A549 (cell line): ENCODE data around the gene TENT4A. TPM values are rescaled to one million over a fixed set of nuclear protein-coding genes. Genes with fewer than 3 reads are reported as not detected.

Experiments used
- ATAC-seq, 2 experiments: fragments of 200-7000 bp in 1 of 2; fragments of >200 bp in 1 of 2; cut with Nextera tagmentation in 1 of 2; cut with Tn5 transposase in 1 of 2; 3 replicates each; pipeline versions ENCODE4 v1.8.0 to v1.9.1; 2018 to 2020; ENCODE audit warnings: mild to moderate bottlenecking in 1 of 2, moderate library complexity in 1 of 2
- CTCF ChIA-PET: fragments of 300-600 bp; sonication (Branson Sonifier 250); formaldehyde crosslinking; extraction: SDS; loops from one replicate; lab custom pipeline; 2021; ENCODE audit warnings: antibody characterized with exemption, inconsistent platforms; lab: Yijun Ruan, JAX
- POLR2A ChIA-PET: fragments of 350-600 bp; formaldehyde crosslinking; extraction: SDS; loops from one replicate; lab custom pipeline; 2021; ENCODE audit warnings: antibody characterized with exemption, inconsistent platforms; lab: Yijun Ruan, JAX
- DNase-seq, 2 experiments: peaks; one replicate each; pipeline versions ENCODE4 v3.0.0 to v3.0.0-alpha.2; 2011 to 2016; ENCODE audit warnings: low read depth in 1 of 2, low spot score in 1 of 2
- FAIRE-seq: peaks from 2 replicates; lab custom pipeline; 2011; peaks lifted over from hg19 to GRCh38; lab: Jason Lieb, UNC
- H3K27ac ChIP-seq, 2 experiments: fragments of >200 bp; sonication (Bioruptor Twin); formaldehyde crosslinking; 3 replicates each; pipeline ENCODE4 v1.5.1; 2016 to 2017
- H3K4me1 ChIP-seq: fragments of >200 bp; sonication (Bioruptor Twin); formaldehyde crosslinking; 3 replicates; pipeline ENCODE4 v1.6.1; 2016
- H3K4me2 ChIP-seq: fragments of >200 bp; sonication (Bioruptor Twin); formaldehyde crosslinking; 3 replicates; pipeline ENCODE4 v1.6.1; 2016
- H3K4me3 ChIP-seq: fragments of >200 bp; sonication (Bioruptor Twin); formaldehyde crosslinking; 3 replicates; pipeline ENCODE4 v1.5.1; 2016
- H3K9me3 ChIP-seq: fragments of >200 bp; sonication (Bioruptor Twin); formaldehyde crosslinking; 3 replicates; pipeline ENCODE4 v1.6.1; 2016
- BHLHE40 ChIP-seq: IDR thresholded peaks from 2 replicates; pipeline ENCODE4 v1.6.1; 2012; ENCODE audit warnings: low read depth, low read length, inconsistent platforms
- CBX8 ChIP-seq: fragments of 200-600 bp; sonication (generic); IDR thresholded peaks from 2 replicates; pipeline ENCODE4 v1.6.1; 2016
- EP300 ChIP-seq, 2 experiments: fragments of >200 bp; sonication (Bioruptor Twin); formaldehyde crosslinking; IDR thresholded peaks; 2 replicates in 1 of 2; 3 replicates in 1 of 2; pipeline ENCODE4 v1.6.1; 2016 to 2017
- ESRRA ChIP-seq: fragments of 150-350 bp; IDR thresholded peaks from 2 replicates; pipeline ENCODE4 v1.6.1; 2014; ENCODE audit warnings: mild to moderate bottlenecking, low read length, borderline replicate concordance
- FOSB ChIP-seq: fragments of 250-450 bp; sonication (Bioruptor Pico); IDR thresholded peaks from 2 replicates; pipeline ENCODE4 v1.5.0; 2020; ENCODE audit warnings: mild to moderate bottlenecking, moderate library complexity
- FOSL2 ChIP-seq, 2 experiments: fragments of 450-650 bp in 1 of 2; fragments of >200 bp in 1 of 2; sonication (Bioruptor Twin) in 1 of 2; formaldehyde crosslinking; IDR thresholded peaks; 2 replicates each; pipeline versions ENCODE4 v1.5.0 to v1.6.1; 2016 to 2020; ENCODE audit warnings: mild to moderate bottlenecking in 1 of 2, moderate library complexity in 1 of 2
- FOXS1 ChIP-seq: fragments of 250-450 bp; sonication (Bioruptor Pico); IDR thresholded peaks from 2 replicates; pipeline ENCODE4 v1.5.0; 2020; ENCODE audit warnings: mild to moderate bottlenecking, moderate library complexity
- HEYL ChIP-seq: fragments of 250-450 bp; sonication (Bioruptor Pico); IDR thresholded peaks from 2 replicates; pipeline ENCODE4 v1.8.0; 2021; ENCODE audit warnings: mild to moderate bottlenecking, moderate library complexity
- HOXA7 ChIP-seq: fragments of 250-450 bp; sonication (Bioruptor Pico); IDR thresholded peaks from 2 replicates; pipeline ENCODE4 v1.5.0; 2020; ENCODE audit warnings: mild to moderate bottlenecking, moderate library complexity
- JUN ChIP-seq, 2 experiments: fragments of >200 bp; sonication (Bioruptor Twin); formaldehyde crosslinking; IDR thresholded peaks; 2 replicates in 1 of 2; 3 replicates in 1 of 2; pipeline ENCODE4 v1.6.1; 2016 to 2017
- JUNB ChIP-seq: fragments of >200 bp; sonication (Bioruptor Twin); formaldehyde crosslinking; IDR thresholded peaks from 2 replicates; pipeline ENCODE4 v1.6.1; 2016
- KDM5A ChIP-seq: fragments of 200-600 bp; sonication (generic); IDR thresholded peaks from 2 replicates; pipeline ENCODE4 v1.6.1; 2016; ENCODE audit warnings: antibody characterized with exemption, mild to moderate bottlenecking
- POLR2A ChIP-seq: IDR thresholded peaks from 2 replicates; pipeline ENCODE4 v1.6.1; 2012; ENCODE audit warnings: mild to moderate bottlenecking, low read length
- POLR2AphosphoS2 ChIP-seq: conservative IDR thresholded peaks from 2 replicates; pipeline ENCODE4 v1.6.1; 2012; ENCODE audit warnings: low read length, improper control_type of control experiment, inconsistent platforms
- RARB ChIP-seq: fragments of 250-450 bp; sonication (Bioruptor Pico); IDR thresholded peaks from 2 replicates; pipeline ENCODE4 v1.8.0; 2021; ENCODE audit warnings: mild to moderate bottlenecking, moderate library complexity
- RFX5 ChIP-seq: fragments of 450-650 bp; IDR thresholded peaks from 2 replicates; pipeline ENCODE4 v1.7.1; 2014; ENCODE audit warnings: antibody characterized with exemption, mild to moderate bottlenecking, moderate library complexity
- SMC3 ChIP-seq: fragments of >200 bp; sonication (Bioruptor Twin); formaldehyde crosslinking; IDR thresholded peaks from 3 replicates; pipeline ENCODE4 v1.6.1; 2018; ENCODE audit warnings: inconsistent platforms
- TFCP2L1 ChIP-seq: fragments of 250-450 bp; sonication (Bioruptor Pico); IDR thresholded peaks from 2 replicates; pipeline ENCODE4 v1.5.0; 2021; ENCODE audit warnings: mild to moderate bottlenecking
- TP53 ChIP-seq: fragments of 250-450 bp; sonication (Bioruptor Pico); IDR thresholded peaks from 2 replicates; pipeline ENCODE4 v1.5.0; 2021; ENCODE audit warnings: mild to moderate bottlenecking, moderate library complexity
- ZC3H11A ChIP-seq: fragments of 450-650 bp; IDR thresholded peaks from 2 replicates; pipeline ENCODE4 v1.6.1; 2014; ENCODE audit warnings: antibody characterized with exemption, mild to moderate bottlenecking
- ZSCAN20 ChIP-seq: fragments of 250-450 bp; sonication (Bioruptor Pico); IDR thresholded peaks from 2 replicates; pipeline ENCODE4 v1.8.0; 2022; ENCODE audit warnings: mild to moderate bottlenecking, moderate library complexity
- WGBS: methylation state at CpG from one replicate; pipeline ENCODE4 v1.1.6; 2017; ENCODE audit errors: missing lambda C conversion rate; 5-methylcytosine and 5-hydroxymethylcytosine counted together
- polyA plus RNA-seq, 4 experiments: library from polyadenylated mRNA; depleted of rRNA in 3 of 4; stranded (reverse); fragments of >200 nt; fragmentation: RNase III in 1 of 4; extraction: RNeasy Plus Mini Kit Qiagen cat#74134 plus additional on column Dnase treatment in 1 of 4; gene quantifications; 2 replicates in 3 of 4; 3 replicates in 1 of 4; pipeline ENCODE4 v1.2.3, GENCODE V29; 2011 to 2017
- TF ChIP-seq, protein P1 (sequence below): fragments of 150-350 bp; IDR thresholded peaks from 2 replicates; pipeline ENCODE4 v1.6.1; 2014; ENCODE audit warnings: low read depth, mild to moderate bottlenecking, low read length
- TF ChIP-seq, protein P2 (sequence below): IDR thresholded peaks from 2 replicates; pipeline ENCODE4 v1.6.1; 2012
- TF ChIP-seq, protein P3 (sequence below): fragments of 250-450 bp; sonication (Bioruptor Pico); IDR thresholded peaks from 2 replicates; pipeline ENCODE4 v1.5.0; 2021; ENCODE audit warnings: mild to moderate bottlenecking, moderate library complexity, borderline replicate concordance

TENT4A gene
- polyA plus RNA-seq, 2 of the 4 experiments (the other 2 are of a cell fraction), result 7.2 to 15.2 TPM

DNA sequence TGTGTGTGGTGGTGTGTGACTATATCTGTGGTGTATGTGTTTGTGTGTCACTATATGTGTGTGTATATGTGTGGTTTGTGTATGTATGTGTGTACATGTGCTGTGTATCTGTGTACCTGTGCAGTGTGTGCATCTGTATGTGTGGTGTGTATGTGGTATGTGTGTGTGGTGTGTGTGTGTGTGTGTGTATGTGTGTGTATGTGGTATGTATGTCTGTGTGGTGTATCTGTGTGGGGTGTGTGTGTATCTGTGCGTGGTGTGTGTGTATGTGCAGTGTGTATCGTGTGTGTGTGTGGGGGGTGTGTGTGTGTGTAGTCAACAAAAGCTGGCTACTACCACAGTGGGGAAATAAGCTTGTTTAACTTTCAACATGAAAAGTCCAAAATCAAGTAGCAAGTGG is 31.6 kb upstream of the TENT4A start:
- FAIRE-seq, result no peak
- Histone ChIP-seq H3K4me2 (no peak overlapping the region), H3K4me1 (no peaks in the 10 kb centered on the region), H3K4me3 (no peak overlapping the region)
- POLR2A ChIA-PET, result no interaction called here
- 38% methylated on average over 2 of the region's 2 CpGs for WGBS
- no peak for TF ChIP-seq ESRRA
- TF ChIP-seq, all 56 proteins: peak for 0
- CTCF ChIA-PET, result no interaction called here
- Histone ChIP-seq H3K9me3 (no peaks in the 10 kb centered on the region), H3K27ac (no peak overlapping the region)
- ATAC-seq (no peak), DNase-seq (no peak)

DNA sequence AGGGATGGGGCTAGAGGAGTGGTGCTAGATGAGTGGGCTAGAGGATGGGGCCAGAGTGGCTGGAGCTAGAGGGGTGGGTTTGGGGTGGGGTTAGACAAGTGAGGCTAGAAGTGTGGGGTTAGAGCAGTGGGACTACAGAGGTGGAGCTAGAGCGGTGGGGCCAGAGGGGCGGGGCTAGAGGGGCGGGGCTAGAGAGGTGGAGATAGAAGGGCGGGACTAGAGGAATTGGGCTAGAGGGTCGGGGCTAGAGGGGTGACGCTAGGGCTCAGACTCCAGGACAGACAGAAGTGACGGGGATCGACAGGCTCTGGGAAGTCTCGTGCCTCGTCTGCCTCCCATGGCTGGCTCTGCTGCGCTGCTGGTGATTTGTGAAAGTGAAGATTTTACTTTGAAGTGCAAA is 31.0 kb upstream of the TENT4A start:
- H3K9me3 ChIP-seq, result no peaks in the 10 kb centered on the region
- no peaks in the 10 kb centered on the region for H3K4me1 ChIP-seq
- POLR2A ChIA-PET, result no interaction called here
- 64% methylated on average over 9 of the region's 11 CpGs for WGBS
- ATAC-seq, result peak in 1 of 2 experiments; percentile 36; a peak in 1 of 6 replicates
- no peak for DNase-seq
- H3K4me2 ChIP-seq, result no peak overlapping the region
- no peak for FAIRE-seq
- no peak overlapping the region for H3K4me3 ChIP-seq
- CTCF ChIA-PET, result no interaction called here
- no peak overlapping the region for H3K27ac ChIP-seq
- no peak for TF ChIP-seq HOXA7 (CRISPR knock-in tag)
- TF ChIP-seq, protein P1, sequence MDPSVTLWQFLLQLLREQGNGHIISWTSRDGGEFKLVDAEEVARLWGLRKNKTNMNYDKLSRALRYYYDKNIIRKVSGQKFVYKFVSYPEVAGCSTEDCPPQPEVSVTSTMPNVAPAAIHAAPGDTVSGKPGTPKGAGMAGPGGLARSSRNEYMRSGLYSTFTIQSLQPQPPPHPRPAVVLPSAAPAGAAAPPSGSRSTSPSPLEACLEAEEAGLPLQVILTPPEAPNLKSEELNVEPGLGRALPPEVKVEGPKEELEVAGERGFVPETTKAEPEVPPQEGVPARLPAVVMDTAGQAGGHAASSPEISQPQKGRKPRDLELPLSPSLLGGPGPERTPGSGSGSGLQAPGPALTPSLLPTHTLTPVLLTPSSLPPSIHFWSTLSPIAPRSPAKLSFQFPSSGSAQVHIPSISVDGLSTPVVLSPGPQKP, result no peak
- no peak for TF ChIP-seq EP300 (IDR thresholded peaks at IDR 0.05)
- TF ChIP-seq RARB, result no peak
- TF ChIP-seq BHLHE40, result no peak
- TF ChIP-seq KDM5A, result no peak
- TF ChIP-seq, protein P2, sequence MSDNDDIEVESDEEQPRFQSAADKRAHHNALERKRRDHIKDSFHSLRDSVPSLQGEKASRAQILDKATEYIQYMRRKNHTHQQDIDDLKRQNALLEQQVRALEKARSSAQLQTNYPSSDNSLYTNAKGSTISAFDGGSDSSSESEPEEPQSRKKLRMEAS, result no peak
- no peak for TF ChIP-seq RFX5

DNA sequence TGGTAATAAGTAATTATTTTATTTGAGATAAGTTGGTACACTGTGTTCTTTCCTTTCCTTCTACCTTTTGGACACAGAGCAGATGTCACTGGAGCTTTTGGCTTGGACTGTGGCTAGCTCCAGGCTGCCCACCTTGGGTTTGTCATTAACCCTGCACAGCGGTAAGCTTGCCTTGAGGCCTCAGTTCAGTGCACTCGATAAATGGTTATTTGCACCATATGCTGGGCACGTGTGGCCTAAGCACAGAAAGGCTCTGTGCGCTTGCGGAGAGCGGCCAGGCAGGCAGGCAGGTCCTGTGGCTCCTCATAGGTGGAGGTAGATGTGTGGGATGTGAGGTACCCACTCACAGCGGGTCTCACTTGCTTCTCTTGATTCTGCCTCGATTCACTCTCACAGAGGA is 30.0 kb upstream of the TENT4A start:
- no peaks in the 10 kb centered on the region for H3K9me3 ChIP-seq
- WGBS, result 54% methylated on average over 8 of the region's 8 CpGs
- no peak for ATAC-seq
- TF ChIP-seq SMC3, result no peak
- TF ChIP-seq FOSB (CRISPR knock-in tag), result no peak
- TF ChIP-seq ZC3H11A, result no peak
- no peak for TF ChIP-seq FOXS1 (CRISPR knock-in tag)
- no peak for TF ChIP-seq HOXA7 (CRISPR knock-in tag)
- no peak for TF ChIP-seq POLR2AphosphoS2
- TF ChIP-seq HEYL (CRISPR knock-in tag), result no peak
- TF ChIP-seq RARB, result no peak
- TF ChIP-seq, all 56 proteins: peak for 0
- ChIA-PET CTCF (interaction anchor here (1.0 kb wide), 1 partner anchor 62 kb away, joined by 3 read pairs; no protein-coding TSS in a partner anchor), POLR2A (no interaction called here)
- no peak overlapping the region for H3K4me2 ChIP-seq
- no peak for DNase-seq
- no peak overlapping the region for H3K27ac ChIP-seq
- H3K4me1 ChIP-seq, result no peaks in the 10 kb centered on the region
- no peak for FAIRE-seq
- H3K4me3 ChIP-seq, result no peak overlapping the region

DNA sequence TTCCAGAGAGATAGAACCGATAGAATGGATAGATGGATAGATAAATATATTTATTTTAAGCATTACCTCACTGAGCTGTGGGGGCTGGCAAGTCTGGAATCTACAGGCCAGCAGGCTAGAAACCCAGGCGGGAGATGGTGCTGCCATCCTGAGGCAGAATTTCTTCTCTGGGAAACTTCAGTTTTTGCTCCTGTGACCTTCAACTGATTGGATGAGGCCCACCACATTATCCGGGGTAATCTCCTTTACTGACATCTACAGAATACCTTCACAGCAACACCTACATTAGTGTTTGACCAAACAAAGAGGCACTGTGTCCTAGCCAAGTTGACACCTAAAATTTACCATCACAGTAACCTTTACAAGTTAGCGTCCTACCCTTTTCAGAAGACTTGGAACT is 29.2 kb upstream of the TENT4A start:
- H3K9me3 ChIP-seq, result no peaks in the 10 kb centered on the region
- ChIA-PET POLR2A (no interaction called here), CTCF (interaction anchor here (1.0 kb wide), 1 partner anchor 61 kb away, joined by 3 read pairs; no protein-coding TSS in a partner anchor)
- H3K27ac ChIP-seq, result no peak overlapping the region
- no peak for ATAC-seq
- no peak overlapping the region for H3K4me2 ChIP-seq
- H3K4me1 ChIP-seq, result no peaks in the 10 kb centered on the region
- FAIRE-seq, result no peak
- 33% methylated on average over 4 of the region's 4 CpGs for WGBS
- no peak overlapping the region for H3K4me3 ChIP-seq
- DNase-seq, result no peak
- no peak for TF ChIP-seq POLR2A

DNA sequence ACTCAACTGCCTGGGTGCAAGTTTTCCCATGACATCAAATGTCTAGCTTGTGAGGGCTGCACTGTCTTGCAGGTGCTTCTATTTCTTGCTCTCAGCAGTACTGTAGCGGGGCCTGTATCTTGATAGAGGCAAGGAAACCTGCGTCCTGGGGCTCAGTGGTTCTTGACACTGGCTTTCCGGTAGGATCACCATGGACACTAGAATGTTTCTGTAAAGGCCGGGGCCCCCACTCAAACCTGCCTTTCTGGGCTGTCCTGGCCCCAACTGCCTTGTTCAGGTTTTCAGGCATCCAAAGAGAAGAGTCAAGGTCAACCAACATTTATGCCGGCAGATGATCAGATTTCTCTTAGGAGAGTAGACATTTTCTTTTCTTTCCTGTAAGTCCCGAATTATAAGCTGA is 26.7 kb upstream of the TENT4A start:
- Histone ChIP-seq H3K27ac (no peak overlapping the region), H3K9me3 (no peaks in the 10 kb centered on the region)
- TF ChIP-seq JUN (IDR thresholded peaks at IDR 0.05) (no peak), TP53 (CRISPR knock-in tag) (no peak), POLR2AphosphoS2 (no peak), FOSL2 (IDR thresholded peaks at IDR 0.05) (no peak), FOSL2 (CRISPR knock-in tag; IDR thresholded peaks at IDR 0.05) (no peak), CBX8 (no peak), TFCP2L1 (CRISPR knock-in tag) (no peak), JUNB (no peak), RARB (no peak), SMC3 (no peak), ZSCAN20 (no peak), KDM5A (no peak)
- TF ChIP-seq, protein P3, sequence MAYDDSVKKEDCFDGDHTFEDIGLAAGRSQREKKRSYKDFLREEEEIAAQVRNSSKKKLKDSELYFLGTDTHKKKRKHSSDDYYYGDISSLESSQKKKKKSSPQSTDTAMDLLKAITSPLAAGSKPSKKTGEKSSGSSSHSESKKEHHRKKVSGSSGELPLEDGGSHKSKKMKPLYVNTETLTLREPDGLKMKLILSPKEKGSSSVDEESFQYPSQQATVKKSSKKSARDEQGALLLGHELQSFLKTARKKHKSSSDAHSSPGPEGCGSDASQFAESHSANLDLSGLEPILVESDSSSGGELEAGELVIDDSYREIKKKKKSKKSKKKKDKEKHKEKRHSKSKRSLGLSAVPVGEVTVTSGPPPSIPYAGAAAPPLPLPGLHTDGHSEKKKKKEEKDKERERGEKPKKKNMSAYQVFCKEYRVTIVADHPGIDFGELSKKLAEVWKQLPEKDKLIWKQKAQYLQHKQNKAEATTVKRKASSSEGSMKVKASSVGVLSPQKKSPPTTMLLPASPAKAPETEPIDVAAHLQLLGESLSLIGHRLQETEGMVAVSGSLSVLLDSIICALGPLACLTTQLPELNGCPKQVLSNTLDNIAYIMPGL (CRISPR knock-in tag), result no peak
- TF ChIP-seq, all 56 proteins: peak for 0
- Histone ChIP-seq H3K4me1 (no peaks in the 10 kb centered on the region), H3K4me3 (no peak overlapping the region), H3K4me2 (no peak overlapping the region)
- ChIA-PET POLR2A (interaction anchor here (1.2 kb wide), 1 partner anchor 54 kb away, joined by 3 read pairs; the partner anchor contains the start of genes NSUN2 and SRD5A1), CTCF (no interaction called here)
- DNase-seq (no peak), FAIRE-seq (no peak), ATAC-seq (no peak)
- WGBS, result 43% methylated on average over 6 of the region's 6 CpGs
